GM12874 (cell line): Measurements from ENCODE around the gene MPG.

Experiments used
- TF ChIP-seq, protein P1 (sequence below): IDR thresholded peaks from 2 replicates; pipeline ENCODE4 v1.5.1; 2011; ENCODE audit warnings: low read depth, mild to moderate bottlenecking, control low read depth, low read length, moderate library complexity; ENCODE audit not compliant: insufficient read depth

MPG gene

GRCh38 chr16:57711-58110 is 20.3 kb upstream of the MPG start:
- TF ChIP-seq, protein P1, sequence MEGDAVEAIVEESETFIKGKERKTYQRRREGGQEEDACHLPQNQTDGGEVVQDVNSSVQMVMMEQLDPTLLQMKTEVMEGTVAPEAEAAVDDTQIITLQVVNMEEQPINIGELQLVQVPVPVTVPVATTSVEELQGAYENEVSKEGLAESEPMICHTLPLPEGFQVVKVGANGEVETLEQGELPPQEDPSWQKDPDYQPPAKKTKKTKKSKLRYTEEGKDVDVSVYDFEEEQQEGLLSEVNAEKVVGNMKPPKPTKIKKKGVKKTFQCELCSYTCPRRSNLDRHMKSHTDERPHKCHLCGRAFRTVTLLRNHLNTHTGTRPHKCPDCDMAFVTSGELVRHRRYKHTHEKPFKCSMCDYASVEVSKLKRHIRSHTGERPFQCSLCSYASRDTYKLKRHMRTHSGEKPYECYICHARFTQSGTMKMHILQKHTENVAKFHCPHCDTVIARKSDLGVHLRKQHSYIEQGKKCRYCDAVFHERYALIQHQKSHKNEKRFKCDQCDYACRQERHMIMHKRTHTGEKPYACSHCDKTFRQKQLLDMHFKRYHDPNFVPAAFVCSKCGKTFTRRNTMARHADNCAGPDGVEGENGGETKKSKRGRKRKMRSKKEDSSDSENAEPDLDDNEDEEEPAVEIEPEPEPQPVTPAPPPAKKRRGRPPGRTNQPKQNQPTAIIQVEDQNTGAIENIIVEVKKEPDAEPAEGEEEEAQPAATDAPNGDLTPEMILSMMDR: no peak

GRCh38 chr16:58491-59439 is 19.3 kb upstream of the MPG start:
- TF ChIP-seq, protein P1: no peak

DNA sequence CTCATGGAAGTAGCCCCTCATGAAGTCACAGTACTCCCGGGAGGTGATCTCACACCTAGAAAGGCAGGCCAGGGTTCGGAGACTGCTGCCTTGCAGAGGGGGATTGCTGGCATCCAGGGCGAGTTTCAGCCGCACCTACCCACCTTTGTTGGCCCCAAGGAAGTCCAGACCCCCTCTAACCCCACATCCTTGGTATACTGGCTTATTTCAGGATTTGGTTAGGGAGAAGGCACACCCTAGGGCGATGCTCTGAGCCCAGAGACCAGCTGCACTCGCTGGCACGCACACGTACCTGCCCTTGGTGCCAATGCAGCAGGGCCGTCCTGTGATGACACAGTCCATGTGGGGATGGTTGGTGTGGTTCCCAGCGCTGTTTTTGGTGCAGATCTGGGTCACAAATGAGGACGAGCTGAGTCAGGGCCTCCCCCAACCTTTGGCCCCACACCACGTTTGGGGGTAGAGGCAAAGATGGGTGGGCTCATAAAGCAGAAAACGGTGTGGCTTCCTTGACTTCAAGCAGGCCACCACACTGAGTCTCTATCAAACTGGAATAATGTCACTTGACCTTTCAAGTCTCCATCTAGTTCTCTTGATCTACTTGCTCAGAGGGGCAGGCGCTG is 18.5 kb upstream of the MPG start:
- TF ChIP-seq, protein P1: no peak

GRCh38 chr16:60166-60565 is 17.9 kb upstream of the MPG start:
- TF ChIP-seq, protein P1: no peak

DNA sequence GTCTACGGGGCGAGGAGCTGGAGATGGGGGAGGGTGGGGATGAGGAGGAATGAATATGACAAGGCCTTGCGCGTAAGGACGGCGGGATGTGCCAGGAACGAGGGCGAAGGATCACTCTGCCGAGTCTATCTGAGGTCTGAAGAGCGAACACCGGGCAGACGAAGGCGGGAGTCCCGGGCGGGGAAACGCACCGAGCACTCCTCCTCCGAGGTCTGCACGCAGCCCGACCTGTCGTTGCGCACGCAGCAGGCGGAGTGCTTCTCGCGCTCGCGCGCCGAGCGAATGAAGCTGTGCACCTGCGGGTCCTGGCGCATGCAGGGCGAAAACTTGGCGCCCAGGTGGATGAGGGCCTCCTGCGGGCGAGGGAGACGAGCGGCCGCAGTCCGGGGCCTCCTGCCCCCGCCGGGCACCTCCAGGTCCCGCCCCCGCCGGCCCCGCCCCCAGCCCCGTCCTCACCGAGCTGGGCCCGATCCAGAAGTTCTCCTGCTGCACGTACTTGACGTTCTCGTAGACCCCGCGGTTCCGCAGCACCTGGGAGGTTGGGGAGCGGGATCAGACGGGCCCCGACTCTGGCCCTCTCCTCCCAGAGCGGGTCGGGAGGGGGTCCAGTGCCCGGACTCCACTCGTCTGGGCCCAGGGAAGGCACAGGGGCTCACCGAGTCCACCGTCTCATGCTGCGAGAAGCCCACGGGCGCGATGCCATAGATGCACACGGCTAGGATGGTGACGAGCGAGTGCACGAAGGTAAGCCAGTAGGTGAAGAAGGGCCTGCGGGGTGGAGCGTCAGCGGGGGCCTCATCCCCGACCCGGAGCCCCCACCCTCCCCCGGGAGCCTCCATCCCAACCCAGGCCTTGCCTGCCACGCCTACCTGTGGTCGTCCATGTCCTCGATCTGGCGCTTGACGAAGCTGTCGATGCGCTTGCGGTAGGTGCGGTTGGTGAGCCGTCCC is 16.8 kb upstream of the MPG start:
- TF ChIP-seq, protein P1: no peak

DNA sequence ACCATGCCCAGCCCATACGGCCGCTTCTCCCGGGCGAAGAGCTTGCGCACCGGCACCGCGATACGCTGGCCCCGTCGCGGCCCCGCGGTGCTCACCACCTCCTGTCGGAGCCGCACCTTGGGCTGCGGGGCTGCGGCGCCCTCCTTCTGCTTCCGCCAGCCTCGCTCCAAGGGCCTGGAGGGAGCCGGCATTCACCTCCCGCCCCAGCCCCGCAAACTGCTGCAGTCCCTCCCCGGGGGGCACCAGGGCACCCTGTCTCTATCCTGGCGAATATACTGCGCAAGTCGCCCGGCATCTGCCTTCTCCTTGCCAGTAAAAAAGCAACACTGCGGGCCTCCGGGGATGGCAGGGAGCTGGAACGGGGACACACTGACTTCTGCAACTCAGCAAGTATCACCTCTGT is 16.1 kb upstream of the MPG start:
- TF ChIP-seq, protein P1: no peak

DNA sequence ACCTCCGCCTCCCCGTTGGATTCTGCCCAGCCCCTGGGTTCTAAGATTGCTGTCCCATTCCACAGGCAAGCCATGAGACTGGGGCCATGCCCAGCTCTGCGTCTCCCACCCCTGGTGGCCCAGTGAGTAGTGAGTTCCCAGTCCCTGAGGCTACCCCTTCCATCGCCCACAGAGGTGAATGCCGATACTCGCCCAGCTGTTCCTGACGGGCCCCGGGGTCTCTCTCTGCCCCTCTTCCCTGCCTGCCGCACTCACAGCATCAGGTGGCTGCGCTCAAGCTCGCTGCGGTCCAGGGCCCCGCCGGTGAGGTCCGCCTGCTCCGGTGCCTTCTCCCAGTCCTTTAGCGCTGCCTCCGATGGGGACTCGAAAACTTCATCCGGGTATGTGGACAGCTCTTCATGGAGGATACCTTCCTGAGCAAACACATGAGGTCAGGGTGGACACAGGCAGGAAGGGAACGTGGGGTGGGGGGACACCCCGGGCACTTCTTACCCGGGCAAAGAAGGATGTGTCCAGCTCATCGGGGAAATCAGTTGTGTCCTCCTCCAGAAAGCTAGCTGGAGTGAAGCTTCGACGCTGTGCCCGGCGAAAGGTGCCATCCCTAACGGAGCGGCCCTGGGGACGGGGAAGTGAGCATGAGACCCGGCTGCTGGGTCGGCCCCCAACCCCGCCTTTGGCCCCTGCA is 15.6 kb upstream of the MPG start:
- TF ChIP-seq, protein P1: no peak
